Lower leg skin (tissue), 3 donors: ENCODE results near the gene PHEX.

Experiments
- CTCF ChIP-seq, 3 donors: fragments of 450-650 bp; IDR thresholded peaks; one replicate each; pipeline ENCODE4 v1.5.1; 2016; ENCODE audit warnings: antibody characterized with exemption in 3 of 3, mild to moderate bottlenecking in 3 of 3, moderate library complexity in 2 of 3
- POLR2A ChIP-seq, 2 donors: fragments of 450-650 bp; IDR thresholded peaks; one replicate each; pipeline ENCODE4 v1.6.1; 2016 to 2017; ENCODE audit warnings: antibody characterized with exemption in 2 of 2, mild to moderate bottlenecking in 1 of 2, moderate library complexity in 1 of 2

GRCh38 chrX:22202251-22202650 is 170.1 kb downstream of the PHEX start:
- TF ChIP-seq CTCF (IDR thresholded peaks at IDR 0.05) = no peak
- no peak for TF ChIP-seq POLR2A (IDR thresholded peaks at IDR 0.05)
